ENCODE results near the gene IQCH.
A peak's percentile ranks its signal among the peaks of the same experiment; 100 is the strongest.

IQCH gene

DNA sequence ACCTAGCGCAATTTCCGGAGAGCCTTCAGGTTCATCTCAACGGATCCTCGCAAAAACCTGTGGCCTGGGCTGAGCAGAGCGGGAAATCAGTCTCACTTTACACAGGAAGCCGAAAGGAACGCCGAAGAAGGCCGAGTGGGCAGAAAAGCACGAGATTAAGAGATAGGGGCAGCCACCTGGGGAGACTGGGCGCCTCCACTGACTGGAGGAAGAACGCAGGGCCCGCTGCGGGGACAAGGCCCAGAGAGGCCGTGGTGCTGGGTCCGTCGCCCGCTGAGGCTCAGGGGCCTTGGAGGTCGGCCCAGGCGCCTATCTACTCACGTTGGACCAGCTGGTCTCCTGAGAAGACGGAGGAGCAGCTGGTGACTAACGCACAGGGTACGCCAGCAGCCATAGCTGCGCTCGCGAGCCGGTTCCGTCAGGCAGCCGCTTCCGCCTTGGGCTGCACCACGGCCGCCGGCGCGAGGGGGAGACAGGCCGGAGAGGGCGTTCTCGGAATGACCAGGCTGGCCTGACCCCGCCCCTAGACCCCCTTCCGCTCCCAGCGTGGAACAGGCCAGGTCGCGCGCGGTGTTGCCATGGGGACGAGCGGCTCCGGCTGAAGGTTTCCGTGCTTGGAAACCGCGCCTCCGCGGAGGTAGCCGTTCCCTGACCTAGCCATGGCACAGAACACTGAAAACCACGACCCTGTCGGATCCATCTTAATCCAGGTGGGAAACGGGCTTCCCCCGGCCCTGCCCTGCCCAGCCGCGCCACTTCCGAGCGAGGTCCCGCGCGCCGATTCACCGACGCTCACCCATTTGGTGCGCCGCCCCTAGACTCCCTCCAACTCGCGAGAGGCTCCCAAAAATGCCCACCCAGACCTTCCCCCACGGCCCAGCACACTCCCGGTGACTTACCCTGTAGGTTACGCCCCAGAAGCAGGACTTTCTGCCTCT, at the start of gene IQCH, which contains the start of gene AAGAB:
IQCH (plus strand) TSS at position 549 of the 938 bp plus-strand sequence; CDS start at position 660, 111 bp downstream.
AAGAB (minus strand) TSS at position 424 of the 938 bp plus-strand sequence; CDS start at position 394, 30 bp downstream.
- peak within 1 kb of the TSS; percentile 96 to 98 for H3K9ac ChIP-seq (ENCODE audit: low read length in 2 of 2)
- H3K36me3 ChIP-seq (ENCODE audit: control insufficient read depth in 2 of 2, insufficient read depth in 2 of 2, low read length in 2 of 2), result no peaks in the 10 kb centered on the region
- H3K27ac ChIP-seq (ENCODE audit: low read length), result peak within 1 kb of the TSS; percentile 82
- H3K4me1 ChIP-seq (ENCODE audit: control insufficient read depth, insufficient read depth, low read length), result peaks cover 9% of the 10 kb centered on the region
- H3K4me3 ChIP-seq (ENCODE audit: low read length in 2 of 2), result peak within 1 kb of the TSS; percentile 75 to 97
- H3K9me3 ChIP-seq (ENCODE audit: control insufficient read depth in 2 of 2, low read length in 2 of 2), result no peaks in the 10 kb centered on the region
- H3K27me3 ChIP-seq (ENCODE audit: control insufficient read depth in 1 of 2, insufficient read depth in 2 of 2, low read length in 2 of 2), result no peaks in the 10 kb centered on the region

DNA sequence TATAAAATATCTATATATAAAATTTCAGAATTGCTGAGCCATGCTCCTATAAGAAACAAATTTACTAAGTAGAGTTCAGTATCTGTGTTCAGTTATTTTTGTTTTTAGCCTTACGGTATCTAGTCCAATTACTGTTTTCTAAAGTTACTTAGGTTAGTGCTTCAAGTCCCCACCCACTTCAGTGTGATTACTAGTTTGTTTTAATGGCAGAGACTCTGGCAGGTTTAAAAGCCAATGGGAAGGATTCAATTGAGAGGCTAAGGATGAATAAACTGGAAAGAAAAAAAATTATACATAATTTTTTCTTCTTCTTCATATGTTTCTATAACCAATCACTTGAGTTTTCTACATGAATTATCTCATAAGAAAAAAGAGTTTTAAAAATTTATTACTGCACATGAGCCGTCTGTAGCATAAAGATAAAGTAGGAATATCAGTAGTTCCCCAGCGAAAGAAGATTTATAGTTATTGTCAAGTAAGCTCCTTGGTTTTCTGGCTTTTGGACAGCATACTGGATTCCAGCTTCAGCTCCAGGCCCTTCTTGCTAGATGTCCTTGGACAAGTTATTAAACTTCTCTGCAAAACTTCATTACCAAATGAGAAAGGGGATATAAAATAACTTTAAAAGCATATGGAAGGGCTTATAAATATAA, 46.9 kb upstream of the IQCH start:
- H3K36me3 ChIP-seq (ENCODE audit: control insufficient read depth in 2 of 2, insufficient read depth in 2 of 2, low read length in 2 of 2), result peaks cover 3 to 13% of the 10 kb centered on the region in 2 donors
- H3K9ac ChIP-seq (ENCODE audit: low read length in 2 of 2), result no peak overlapping the region
- no peak overlapping the region for H3K4me3 ChIP-seq (ENCODE audit: low read length in 2 of 2)
- no peaks in the 10 kb centered on the region for H3K27me3 ChIP-seq (ENCODE audit: control insufficient read depth in 1 of 2, insufficient read depth in 2 of 2, low read length in 2 of 2)
- H3K4me1 ChIP-seq (ENCODE audit: control insufficient read depth, insufficient read depth, low read length), result no peaks in the 10 kb centered on the region
- H3K9me3 ChIP-seq (ENCODE audit: control insufficient read depth in 2 of 2, low read length in 2 of 2), result no peaks in the 10 kb centered on the region
- no peak overlapping the region for H3K27ac ChIP-seq (ENCODE audit: low read length)

DNA sequence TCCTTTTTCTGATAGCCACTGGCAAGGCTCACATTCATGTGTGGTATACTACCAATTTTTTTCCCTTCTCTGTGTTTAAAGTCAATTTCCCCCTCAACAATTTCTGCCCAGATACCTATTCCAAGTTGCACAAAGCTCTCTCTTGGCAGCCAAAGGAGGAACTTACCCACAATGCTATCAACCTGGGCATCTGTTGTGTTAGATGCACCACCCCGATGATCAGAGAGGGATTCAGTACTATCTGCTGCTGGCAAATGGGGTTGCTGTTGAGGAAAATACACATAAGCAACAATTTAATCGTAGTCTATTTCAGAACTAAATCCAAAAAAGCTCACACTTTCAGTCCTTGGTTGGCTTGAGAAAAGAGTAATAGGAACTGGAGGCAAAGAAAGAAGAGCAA, 46.2 kb upstream of the IQCH start:
- no peak overlapping the region for H3K27ac ChIP-seq (ENCODE audit: low read length)
- H3K9ac ChIP-seq (ENCODE audit: low read length in 2 of 2), result no peak overlapping the region
- H3K4me1 ChIP-seq (ENCODE audit: control insufficient read depth, insufficient read depth, low read length), result no peaks in the 10 kb centered on the region
- no peaks in the 10 kb centered on the region for H3K9me3 ChIP-seq (ENCODE audit: control insufficient read depth in 2 of 2, low read length in 2 of 2)
- no peaks in the 10 kb centered on the region for H3K27me3 ChIP-seq (ENCODE audit: control insufficient read depth in 1 of 2, insufficient read depth in 2 of 2, low read length in 2 of 2)
- H3K36me3 ChIP-seq (ENCODE audit: control insufficient read depth in 2 of 2, insufficient read depth in 2 of 2, low read length in 2 of 2), result peaks cover 3 to 13% of the 10 kb centered on the region in 2 donors
- no peak overlapping the region for H3K4me3 ChIP-seq (ENCODE audit: low read length in 2 of 2)

DNA sequence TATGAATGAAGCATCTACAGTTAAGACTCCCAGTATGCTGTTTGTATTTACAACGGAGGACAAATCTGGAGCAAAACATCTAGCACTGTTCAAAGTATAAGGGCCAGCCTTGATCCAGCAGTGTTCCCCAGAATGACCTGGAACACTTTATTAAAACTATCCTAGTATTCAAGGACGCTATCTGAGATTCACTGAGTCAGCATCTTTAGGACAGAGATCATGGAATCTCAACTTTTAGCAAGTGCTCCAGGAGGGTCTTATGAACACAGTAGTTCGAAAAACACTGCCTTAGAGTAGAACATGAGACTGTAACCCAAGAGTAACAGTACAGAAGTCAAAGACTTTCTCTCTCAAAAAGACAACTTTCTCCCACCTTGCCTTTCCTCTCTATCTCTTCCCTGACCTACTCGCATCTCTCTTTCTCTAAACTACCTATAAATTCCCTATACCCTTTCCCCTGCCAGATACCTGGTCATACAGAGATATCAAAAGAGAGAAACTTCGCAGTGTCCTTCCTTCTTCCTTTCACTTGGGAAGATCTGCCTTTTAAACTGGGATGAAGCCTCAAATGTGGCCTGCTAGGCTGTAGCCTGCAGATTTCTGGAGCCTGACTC, 43.9 kb upstream of the IQCH start:
- Histone ChIP-seq H3K4me3 (ENCODE audit: low read length in 2 of 2) (no peak overlapping the region), H3K36me3 (ENCODE audit: control insufficient read depth in 2 of 2, insufficient read depth in 2 of 2, low read length in 2 of 2) (peaks cover 3 to 10% of the 10 kb centered on the region in 2 donors), H3K27me3 (ENCODE audit: control insufficient read depth in 1 of 2, insufficient read depth in 2 of 2, low read length in 2 of 2) (no peaks in the 10 kb centered on the region), H3K27ac (ENCODE audit: low read length) (no peak overlapping the region), H3K9me3 (ENCODE audit: control insufficient read depth in 2 of 2, low read length in 2 of 2) (no peaks in the 10 kb centered on the region), H3K4me1 (ENCODE audit: control insufficient read depth, insufficient read depth, low read length) (no peaks in the 10 kb centered on the region), H3K9ac (ENCODE audit: low read length in 2 of 2) (no peak overlapping the region)

DNA sequence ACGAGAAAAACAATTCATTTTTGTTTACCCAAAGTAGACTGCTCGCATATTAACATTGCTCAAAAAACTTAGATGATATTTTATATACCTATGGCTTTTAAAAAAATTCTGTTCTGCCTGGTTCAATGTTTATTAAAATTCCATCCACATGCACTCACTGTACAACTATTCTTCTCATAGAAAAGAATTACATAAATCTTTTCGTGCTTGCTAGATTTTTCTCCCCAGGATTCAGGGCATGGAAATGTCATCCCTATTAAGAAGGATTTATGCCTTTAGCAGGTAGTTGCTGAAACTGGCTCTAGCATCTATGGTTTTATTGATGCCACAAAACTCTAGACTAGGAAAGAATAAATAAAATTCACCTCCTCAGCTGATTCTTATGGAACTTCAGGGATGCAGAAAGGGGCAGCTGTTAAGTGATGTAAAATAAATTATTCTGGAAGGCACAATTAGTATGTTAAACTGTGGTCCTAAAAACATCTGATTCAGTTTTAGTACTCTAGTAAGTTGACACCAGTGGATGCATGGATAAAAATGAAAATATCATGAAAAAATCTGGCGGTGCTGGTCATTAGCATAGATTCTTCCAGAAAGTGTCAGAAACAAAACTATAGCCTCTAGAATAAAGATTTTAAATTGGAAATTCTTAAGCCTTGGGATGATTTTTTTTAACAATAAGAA, 41.8 kb upstream of the IQCH start:
- Histone ChIP-seq H3K4me1 (ENCODE audit: control insufficient read depth, insufficient read depth, low read length) (no peaks in the 10 kb centered on the region), H3K4me3 (ENCODE audit: low read length in 2 of 2) (no peak overlapping the region), H3K9ac (ENCODE audit: low read length in 2 of 2) (no peak overlapping the region), H3K27me3 (ENCODE audit: control insufficient read depth in 1 of 2, insufficient read depth in 2 of 2, low read length in 2 of 2) (no peaks in the 10 kb centered on the region), H3K9me3 (ENCODE audit: control insufficient read depth in 2 of 2, low read length in 2 of 2) (no peaks in the 10 kb centered on the region), H3K27ac (ENCODE audit: low read length) (no peak overlapping the region), H3K36me3 (ENCODE audit: control insufficient read depth in 2 of 2, insufficient read depth in 2 of 2, low read length in 2 of 2) (peaks cover 3 to 10% of the 10 kb centered on the region in 2 donors)

DNA sequence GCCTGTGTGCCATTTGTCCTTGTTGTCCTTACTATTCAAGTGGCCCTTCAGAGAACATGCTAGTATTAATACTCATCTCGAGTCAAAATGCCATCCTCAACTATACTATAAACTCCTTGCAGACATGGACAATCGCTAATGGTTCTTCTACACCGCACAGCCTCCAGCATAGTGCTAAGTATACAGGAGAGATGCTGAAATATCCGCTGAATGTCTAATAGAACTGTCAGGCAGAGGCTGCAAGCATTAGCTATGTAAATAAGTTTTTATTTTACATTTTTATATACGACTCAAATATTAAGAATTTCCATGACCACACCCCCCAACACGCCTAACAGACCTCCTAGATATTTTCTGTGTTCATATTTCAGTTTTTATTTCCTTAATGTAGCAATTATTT, 39.5 kb upstream of the IQCH start:
- Histone ChIP-seq H3K36me3 (ENCODE audit: control insufficient read depth in 2 of 2, insufficient read depth in 2 of 2, low read length in 2 of 2) (no peaks in the 10 kb centered on the region), H3K4me1 (ENCODE audit: control insufficient read depth, insufficient read depth, low read length) (no peaks in the 10 kb centered on the region)

DNA sequence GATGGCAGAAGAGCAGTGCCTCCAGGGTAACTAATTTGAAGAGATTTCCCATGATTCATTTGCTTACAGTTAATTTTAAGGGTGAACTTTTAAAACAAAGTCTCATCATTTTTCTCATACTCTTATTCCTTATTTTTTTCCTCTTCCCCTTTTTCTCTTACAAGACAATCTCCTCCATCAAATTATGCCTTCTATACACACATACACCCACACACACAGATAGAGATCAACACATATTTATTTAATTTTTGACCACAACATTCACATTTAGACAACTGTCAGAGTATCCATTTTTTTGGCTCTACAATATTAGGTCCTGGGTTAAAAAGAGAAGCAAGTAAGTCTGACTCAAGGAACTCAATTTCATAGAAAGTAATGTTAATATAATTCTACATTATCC, 37.7 kb upstream of the IQCH start:
- H3K9me3 ChIP-seq (ENCODE audit: control insufficient read depth in 2 of 2, low read length in 2 of 2), result no peaks in the 10 kb centered on the region
- H3K9ac ChIP-seq (ENCODE audit: low read length in 2 of 2), result no peak overlapping the region
- H3K4me3 ChIP-seq (ENCODE audit: low read length in 2 of 2), result no peak overlapping the region
- H3K36me3 ChIP-seq (ENCODE audit: control insufficient read depth in 2 of 2, insufficient read depth in 2 of 2, low read length in 2 of 2), result no peaks in the 10 kb centered on the region
- no peak overlapping the region for H3K27ac ChIP-seq (ENCODE audit: low read length)
- no peaks in the 10 kb centered on the region for H3K27me3 ChIP-seq (ENCODE audit: control insufficient read depth in 1 of 2, insufficient read depth in 2 of 2, low read length in 2 of 2)
- H3K4me1 ChIP-seq (ENCODE audit: control insufficient read depth, insufficient read depth, low read length), result no peaks in the 10 kb centered on the region

More for the DNA sequence above, 39.5 kb upstream of the IQCH start:
- Histone ChIP-seq H3K4me3 (ENCODE audit: low read length in 2 of 2) (no peak overlapping the region), H3K9ac (ENCODE audit: low read length in 2 of 2) (no peak overlapping the region), H3K27ac (ENCODE audit: low read length) (no peak overlapping the region), H3K27me3 (ENCODE audit: control insufficient read depth in 1 of 2, insufficient read depth in 2 of 2, low read length in 2 of 2) (no peaks in the 10 kb centered on the region), H3K9me3 (ENCODE audit: control insufficient read depth in 2 of 2, low read length in 2 of 2) (no peaks in the 10 kb centered on the region)

DNA sequence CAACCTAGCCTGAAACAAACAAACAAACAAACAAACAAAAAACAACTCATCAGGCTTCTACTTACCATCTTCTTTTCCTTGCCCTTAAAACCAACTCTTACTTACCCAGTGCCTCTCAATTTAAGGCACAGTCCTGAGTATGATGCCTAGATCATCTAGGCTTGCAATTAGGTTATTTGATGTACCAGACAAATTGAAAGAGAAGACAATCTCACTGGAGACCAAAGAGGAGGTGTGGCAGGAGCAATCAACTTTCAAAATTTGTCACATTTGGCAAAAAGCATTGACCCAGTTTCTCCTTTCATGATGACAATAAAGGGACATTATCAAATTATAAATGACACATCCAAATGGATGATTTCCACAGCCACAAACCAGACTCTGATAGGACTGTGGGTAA, 36.2 kb upstream of the IQCH start:
- H3K4me3 ChIP-seq (ENCODE audit: low read length in 2 of 2), result no peak overlapping the region
- H3K36me3 ChIP-seq (ENCODE audit: control insufficient read depth in 2 of 2, insufficient read depth in 2 of 2, low read length in 2 of 2), result no peaks in the 10 kb centered on the region
- H3K27me3 ChIP-seq (ENCODE audit: control insufficient read depth in 1 of 2, insufficient read depth in 2 of 2, low read length in 2 of 2), result no peaks in the 10 kb centered on the region
- no peak overlapping the region for H3K27ac ChIP-seq (ENCODE audit: low read length)
- H3K4me1 ChIP-seq (ENCODE audit: control insufficient read depth, insufficient read depth, low read length), result no peaks in the 10 kb centered on the region
- H3K9me3 ChIP-seq (ENCODE audit: control insufficient read depth in 2 of 2, low read length in 2 of 2), result no peaks in the 10 kb centered on the region
- no peak overlapping the region for H3K9ac ChIP-seq (ENCODE audit: low read length in 2 of 2)

DNA sequence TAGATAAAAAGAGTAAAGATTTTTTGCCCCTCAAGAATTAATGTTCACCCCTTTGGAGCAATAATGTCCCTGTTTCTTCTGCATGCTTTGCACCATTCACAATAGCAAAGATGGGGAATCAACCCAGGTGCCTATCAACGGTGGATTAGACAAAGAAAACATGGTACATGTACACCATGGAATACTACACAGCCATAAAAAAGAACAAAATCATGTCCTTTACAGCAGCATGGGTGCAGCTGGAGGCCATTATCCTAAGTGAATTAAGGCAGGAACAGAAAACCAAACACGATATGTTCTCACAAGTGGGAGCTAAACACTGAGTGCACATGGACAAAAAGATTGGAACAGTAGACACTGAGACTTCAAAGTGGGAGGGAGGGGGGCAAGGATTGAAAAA, 35.3 kb upstream of the IQCH start:
- Histone ChIP-seq H3K9me3 (ENCODE audit: control insufficient read depth in 2 of 2, low read length in 2 of 2) (no peaks in the 10 kb centered on the region), H3K36me3 (ENCODE audit: control insufficient read depth in 2 of 2, insufficient read depth in 2 of 2, low read length in 2 of 2) (no peaks in the 10 kb centered on the region), H3K4me3 (ENCODE audit: low read length in 2 of 2) (no peak overlapping the region), H3K4me1 (ENCODE audit: control insufficient read depth, insufficient read depth, low read length) (no peaks in the 10 kb centered on the region), H3K9ac (ENCODE audit: low read length in 2 of 2) (no peak overlapping the region), H3K27ac (ENCODE audit: low read length) (no peak overlapping the region), H3K27me3 (ENCODE audit: control insufficient read depth in 1 of 2, insufficient read depth in 2 of 2, low read length in 2 of 2) (no peaks in the 10 kb centered on the region)

DNA sequence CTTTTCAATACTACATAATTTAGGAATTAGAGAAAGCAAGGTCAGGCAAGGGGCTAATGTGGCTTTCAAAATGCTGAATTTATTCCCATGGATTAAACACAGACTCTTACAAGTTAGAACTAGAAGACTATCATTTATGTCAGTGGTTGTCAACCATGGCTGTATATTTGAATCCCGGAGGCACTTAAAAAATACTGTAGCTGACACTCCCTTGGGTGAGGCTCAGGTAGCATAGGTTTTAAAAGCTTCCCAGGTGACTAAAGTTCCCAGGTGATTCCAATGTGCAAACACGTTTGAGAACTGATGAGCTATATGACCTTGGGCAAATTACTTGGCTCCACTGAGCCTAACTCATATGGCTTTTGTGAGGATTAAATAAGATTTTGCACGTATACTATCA, 29.7 kb upstream of the IQCH start:
- no peak overlapping the region for H3K27ac ChIP-seq (ENCODE audit: low read length)
- H3K4me3 ChIP-seq (ENCODE audit: low read length in 2 of 2), result no peak overlapping the region
- H3K9me3 ChIP-seq (ENCODE audit: control insufficient read depth in 2 of 2, low read length in 2 of 2), result no peaks in the 10 kb centered on the region
- no peaks in the 10 kb centered on the region for H3K27me3 ChIP-seq (ENCODE audit: control insufficient read depth in 1 of 2, insufficient read depth in 2 of 2, low read length in 2 of 2)
- H3K4me1 ChIP-seq (ENCODE audit: control insufficient read depth, insufficient read depth, low read length), result no peaks in the 10 kb centered on the region
- H3K36me3 ChIP-seq (ENCODE audit: control insufficient read depth in 2 of 2, insufficient read depth in 2 of 2, low read length in 2 of 2), result peaks cover 0 to 4% of the 10 kb centered on the region in 2 donors
- no peak overlapping the region for H3K9ac ChIP-seq (ENCODE audit: low read length in 2 of 2)

Measured in stomach smooth muscle (tissue), 2 donors.